HEK293 (cell line): ENCODE data around the gene APPBP2.

ENCODE experiments used
- CTCF ChIP-seq: fragments of 450-650 bp; formaldehyde crosslinking; IDR thresholded peaks from 2 replicates; pipeline ENCODE4 v1.5.1; 2016; ENCODE audit warnings: missing biosample characterization, missing genetic modification characterization
- REST ChIP-seq: fragments of 450-650 bp; formaldehyde crosslinking; IDR thresholded peaks from 2 replicates; pipeline ENCODE4 v1.5.1; 2016; ENCODE audit warnings: missing biosample characterization, missing genetic modification characterization
- YY1 ChIP-seq: fragments of 450-650 bp; formaldehyde crosslinking; IDR thresholded peaks from 2 replicates; pipeline ENCODE4 v1.5.1; 2018; ENCODE audit warnings: missing biosample characterization, missing genetic modification characterization
- ZBTB17 ChIP-seq: fragments of 450-650 bp; formaldehyde crosslinking; IDR thresholded peaks from 2 replicates; pipeline ENCODE4 v1.5.1; 2016; ENCODE audit warnings: missing biosample characterization, missing genetic modification characterization
- ZNF16 ChIP-seq: fragments of 450-650 bp; formaldehyde crosslinking; IDR thresholded peaks from 2 replicates; pipeline ENCODE4 v1.5.1; 2016; ENCODE audit warnings: low read depth, missing biosample characterization, missing genetic modification characterization
- ZSCAN18 ChIP-seq: fragments of 450-650 bp; formaldehyde crosslinking; IDR thresholded peaks from 2 replicates; pipeline ENCODE4 v1.5.1; 2016; ENCODE audit warnings: missing biosample characterization, missing genetic modification characterization
- TF ChIP-seq, protein P1 (sequence below): fragments of 450-650 bp; formaldehyde crosslinking; IDR thresholded peaks from 2 replicates; pipeline ENCODE4 v1.5.1; 2016; ENCODE audit warnings: missing biosample characterization, missing genetic modification characterization

- TF ChIP-seq, protein P1, sequence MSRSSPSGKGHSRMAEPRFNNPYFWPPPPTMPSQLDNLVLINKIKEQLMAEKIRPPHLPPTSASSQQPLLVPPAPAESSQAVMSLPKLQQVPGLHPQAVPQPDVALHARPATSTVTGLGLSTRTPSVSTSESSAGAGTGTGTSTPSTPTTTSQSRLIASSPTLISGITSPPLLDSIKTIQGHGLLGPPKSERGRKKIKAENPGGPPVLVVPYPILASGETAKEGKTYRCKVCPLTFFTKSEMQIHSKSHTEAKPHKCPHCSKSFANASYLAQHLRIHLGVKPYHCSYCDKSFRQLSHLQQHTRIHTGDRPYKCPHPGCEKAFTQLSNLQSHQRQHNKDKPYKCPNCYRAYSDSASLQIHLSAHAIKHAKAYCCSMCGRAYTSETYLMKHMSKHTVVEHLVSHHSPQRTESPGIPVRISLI = no peak
- TF ChIP-seq CTCF (tag by site-specific recombination) (no peak), YY1 (no peak), ZBTB17 (tag by site-specific recombination) (no peak), REST (tag by site-specific recombination) (no peak), ZSCAN18 (tag by site-specific recombination) (no peak), ZNF16 (no peak)
These were observed 74.1 kb downstream of the APPBP2 start for GRCh38 chr17:60451965-60452364.
